ENCODE data around the gene OTOG.

GRCh38 chr11:17637901-17638300, 90.8 kb downstream of the OTOG start:
- TF ChIP-seq CTCF (IDR thresholded peaks at IDR 0.05): no peak
- TF ChIP-seq EZH2 (IDR thresholded peaks at IDR 0.05; ENCODE audit: borderline replicate concordance, insufficient read depth, low read depth, low read length, poor library complexity, severe bottlenecking): no peak
